Measurements from ENCODE around the gene CHTF18. TPM values are rescaled to one million over a fixed set of nuclear protein-coding genes. Genes with fewer than 3 reads are reported as not detected.

CHTF18 gene
- total RNA-seq, 1 donor from 2014 or later: 142 TPM

DNA sequence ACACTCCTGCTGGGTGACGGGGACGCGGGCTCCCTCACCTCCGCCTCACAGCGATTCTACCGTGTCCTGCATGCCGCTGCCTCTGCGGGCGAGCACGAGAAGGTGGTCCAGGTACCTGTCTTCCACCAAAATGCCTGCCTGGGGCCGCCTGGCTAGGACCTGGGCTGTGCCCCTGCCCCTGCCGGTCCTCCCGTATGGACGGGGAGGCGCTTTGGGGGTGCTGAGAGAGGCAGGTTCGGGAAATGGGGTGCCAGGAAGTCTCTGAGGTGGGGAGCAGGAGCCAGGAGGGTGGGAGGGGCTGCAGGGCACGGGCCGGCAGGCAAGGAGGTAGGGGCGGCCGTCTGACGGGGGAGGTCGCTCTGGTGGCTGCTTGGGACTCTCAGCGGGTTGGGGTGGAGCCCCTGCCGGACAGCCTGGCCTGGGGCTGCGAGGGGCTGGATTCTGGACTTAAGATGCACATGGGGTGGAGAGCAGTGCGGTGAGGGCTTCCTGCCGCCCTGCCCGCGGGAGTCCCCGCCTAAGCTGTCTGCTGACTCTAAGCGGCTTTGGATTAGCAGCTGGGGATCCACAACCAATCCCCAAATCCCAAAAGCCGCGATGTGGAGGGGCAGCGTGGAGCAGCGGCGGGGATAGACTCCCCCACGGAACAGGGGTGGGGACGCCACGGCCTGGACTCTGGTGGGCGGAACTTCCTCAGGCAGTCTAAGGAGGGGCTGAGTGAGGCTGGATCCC lies 5.8 kb downstream of the CHTF18 start:
- no peak overlapping the region for H3K27ac Mint-ChIP-seq
- H3K36me3 Mint-ChIP-seq (ENCODE audit: low read depth): peaks cover 8% of the 10 kb centered on the region
- intact Hi-C loops (cut with micrococcal nuclease): no loop called here
- H3K9me3 Mint-ChIP-seq: no peaks in the 10 kb centered on the region
- no peaks in the 10 kb centered on the region for H3K4me1 Mint-ChIP-seq (ENCODE audit: low read depth)
- H3K4me3 Mint-ChIP-seq: no peak overlapping the region
- DNase-seq (ENCODE audit: low spot score): no peak
- H3K27me3 Mint-ChIP-seq (ENCODE audit: insufficient read depth): peaks cover 2% of the 10 kb centered on the region

DNA sequence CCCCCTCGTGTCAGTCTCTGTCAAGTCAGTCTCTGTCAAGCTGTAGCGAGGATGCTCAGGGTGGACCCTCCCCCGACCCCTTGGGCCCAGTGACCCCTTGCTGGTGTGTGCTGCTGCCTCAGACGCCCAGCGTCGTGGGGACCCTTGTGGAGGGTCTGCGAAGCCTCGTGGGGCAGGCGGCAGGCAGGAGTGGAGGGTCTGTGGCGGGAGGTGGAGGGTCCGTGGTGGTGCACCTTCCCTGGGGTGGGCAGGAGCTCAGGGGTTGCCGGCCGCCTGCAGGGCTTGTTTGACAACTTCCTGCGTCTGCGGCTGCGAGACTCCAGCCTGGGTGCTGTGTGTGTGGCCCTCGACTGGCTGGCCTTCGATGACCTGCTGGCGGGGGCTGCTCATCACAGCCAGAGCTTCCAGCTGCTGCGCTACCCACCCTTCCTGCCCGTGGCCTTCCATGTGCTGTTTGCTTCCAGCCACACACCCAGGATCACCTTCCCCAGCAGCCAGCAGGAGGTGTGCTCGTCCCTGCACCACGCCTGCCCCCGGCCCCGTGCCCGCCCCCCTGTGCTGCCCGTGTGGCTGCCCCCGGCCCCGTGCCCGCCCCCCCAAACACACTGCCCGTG lies 6.5 kb downstream of the CHTF18 start:
- no peaks in the 10 kb centered on the region for H3K4me1 Mint-ChIP-seq (ENCODE audit: low read depth)
- no peak overlapping the region for H3K4me3 Mint-ChIP-seq
- H3K36me3 Mint-ChIP-seq (ENCODE audit: low read depth): peaks cover 7% of the 10 kb centered on the region
- no peak overlapping the region for H3K27ac Mint-ChIP-seq
- no peak for DNase-seq (ENCODE audit: low spot score)
- intact Hi-C loops (cut with micrococcal nuclease): no loop called here
- H3K9me3 Mint-ChIP-seq: no peaks in the 10 kb centered on the region
- peaks cover 2% of the 10 kb centered on the region for H3K27me3 Mint-ChIP-seq (ENCODE audit: insufficient read depth)

DNA sequence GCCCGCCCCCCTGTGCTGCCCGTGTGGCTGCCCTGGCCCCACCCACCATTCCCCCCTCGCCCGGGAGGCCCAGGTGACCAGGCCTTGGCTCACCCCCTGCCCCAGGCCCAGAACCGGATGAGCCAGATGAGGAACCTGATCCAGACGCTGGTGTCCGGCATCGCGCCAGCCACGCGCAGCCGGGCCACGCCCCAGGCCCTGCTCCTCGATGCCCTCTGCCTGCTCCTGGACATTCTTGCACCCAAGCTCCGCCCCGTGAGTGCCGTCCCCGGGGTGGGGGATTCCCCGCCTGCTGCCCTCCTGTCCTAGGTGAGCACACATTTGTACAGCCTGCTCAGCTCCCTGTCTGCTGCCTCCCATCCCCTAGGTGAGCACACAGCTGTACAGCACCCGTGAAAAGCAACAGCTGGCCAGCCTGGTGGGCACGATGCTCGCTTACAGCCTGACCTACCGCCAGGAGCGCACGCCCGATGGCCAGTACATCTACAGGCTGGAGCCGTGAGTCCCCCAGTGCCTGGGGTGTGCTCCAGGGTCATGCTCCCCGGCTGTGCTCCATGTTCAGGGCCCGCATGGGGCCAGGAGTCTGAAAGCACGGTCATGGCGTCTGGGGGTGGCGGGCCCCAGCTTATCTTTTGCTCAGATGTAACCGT lies 7.3 kb downstream of the CHTF18 start:
- H3K4me3 Mint-ChIP-seq: no peak overlapping the region
- peaks cover 6% of the 10 kb centered on the region for H3K36me3 Mint-ChIP-seq (ENCODE audit: low read depth)
- no peak overlapping the region for H3K27ac Mint-ChIP-seq
- H3K27me3 Mint-ChIP-seq (ENCODE audit: insufficient read depth): peaks cover 2% of the 10 kb centered on the region
- DNase-seq (ENCODE audit: low spot score): no peak
- intact Hi-C loops (cut with micrococcal nuclease): no loop called here
- H3K9me3 Mint-ChIP-seq: no peaks in the 10 kb centered on the region
- H3K4me1 Mint-ChIP-seq (ENCODE audit: low read depth): no peaks in the 10 kb centered on the region

DNA sequence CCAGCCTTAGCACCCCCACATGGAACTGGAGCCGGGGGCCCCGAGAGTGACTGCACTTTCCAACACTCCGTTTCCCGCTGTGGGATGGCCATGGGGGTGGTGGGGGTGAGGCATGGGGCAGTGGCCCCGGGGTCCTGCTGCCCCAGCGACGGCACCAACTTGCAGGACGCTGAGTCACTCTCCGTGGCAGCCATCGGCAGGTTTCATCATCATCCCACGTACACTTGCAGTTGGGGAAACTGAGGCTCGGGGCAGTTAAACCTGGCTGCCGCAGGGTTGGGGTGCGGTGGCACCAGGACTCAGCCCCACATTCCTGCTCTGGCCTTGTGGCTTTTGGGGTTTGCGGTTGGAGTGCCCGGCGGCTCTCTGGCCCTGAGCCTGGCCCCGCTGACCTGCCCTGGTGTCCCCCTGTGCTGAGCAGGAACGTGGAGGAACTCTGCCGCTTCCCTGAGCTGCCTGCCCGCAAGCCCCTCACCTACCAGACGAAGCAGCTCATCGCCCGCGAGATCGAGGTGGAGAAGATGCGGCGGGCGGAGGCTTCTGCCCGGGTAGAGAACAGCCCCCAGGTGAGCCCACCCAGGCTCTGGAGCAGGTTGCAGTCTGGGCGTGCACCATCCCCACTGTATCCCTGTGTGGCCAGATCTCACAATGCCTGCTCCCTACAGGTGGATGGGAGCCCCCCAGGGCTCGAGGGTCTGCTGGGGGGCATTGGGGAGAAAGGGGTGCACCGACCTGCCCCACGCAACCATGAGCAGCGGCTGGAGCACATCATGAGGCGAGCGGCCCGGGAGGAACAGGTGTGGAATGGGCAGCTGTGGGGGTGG lies 8.1 kb downstream of the CHTF18 start:
- H3K9me3 Mint-ChIP-seq: no peaks in the 10 kb centered on the region
- H3K4me3 Mint-ChIP-seq: no peak overlapping the region
- H3K4me1 Mint-ChIP-seq (ENCODE audit: low read depth): no peaks in the 10 kb centered on the region
- no peak for DNase-seq (ENCODE audit: low spot score)
- intact Hi-C loops (cut with micrococcal nuclease): no loop called here
- H3K27ac Mint-ChIP-seq: no peak overlapping the region
- peaks cover 5% of the 10 kb centered on the region for H3K36me3 Mint-ChIP-seq (ENCODE audit: low read depth)
- peaks cover 2% of the 10 kb centered on the region for H3K27me3 Mint-ChIP-seq (ENCODE audit: insufficient read depth)

DNA sequence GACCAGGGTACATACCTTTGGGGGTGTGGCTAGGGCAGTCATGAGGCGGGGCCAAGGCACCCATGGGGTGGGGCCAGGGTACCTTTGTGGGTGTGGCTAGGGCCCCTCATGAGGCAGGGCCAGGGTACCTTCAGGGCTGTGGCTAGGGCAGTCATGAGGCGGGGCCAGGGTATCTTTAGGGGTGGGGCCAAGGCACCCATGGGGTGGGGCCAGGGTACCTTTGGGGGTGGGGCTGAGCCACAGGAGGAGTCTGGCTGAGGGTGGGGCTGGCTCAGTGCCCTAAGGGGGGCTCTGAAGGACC lies 8.7 kb downstream of the CHTF18 start:
- Mint-ChIP-seq H3K27ac (no peak overlapping the region), H3K9me3 (no peaks in the 10 kb centered on the region), H3K27me3 (ENCODE audit: insufficient read depth) (peaks cover 2% of the 10 kb centered on the region), H3K4me1 (ENCODE audit: low read depth) (no peaks in the 10 kb centered on the region), H3K4me3 (no peak overlapping the region), H3K36me3 (ENCODE audit: low read depth) (peaks cover 2% of the 10 kb centered on the region)
- intact Hi-C loops (cut with micrococcal nuclease): no loop called here
- DNase-seq (ENCODE audit: low spot score): no peak

DNA sequence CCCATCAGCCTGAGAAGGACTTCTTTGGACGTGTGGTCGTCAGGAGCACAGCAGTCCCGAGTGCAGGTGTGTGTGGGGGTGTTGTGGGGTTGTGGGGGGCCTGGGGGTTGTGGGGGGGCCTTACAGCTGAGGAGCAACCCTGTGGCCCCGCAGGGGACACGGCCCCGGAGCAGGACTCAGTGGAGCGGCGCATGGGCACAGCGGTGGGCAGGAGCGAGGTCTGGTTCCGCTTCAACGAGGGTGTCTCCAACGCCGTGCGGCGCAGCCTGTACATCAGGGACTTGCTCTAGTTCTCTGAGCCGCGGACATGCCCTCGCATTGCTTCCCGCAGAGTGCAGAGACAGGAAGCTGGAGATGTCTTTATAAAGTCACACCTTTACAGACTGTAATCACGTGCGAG lies 9.3 kb downstream of the CHTF18 start:
- no peak overlapping the region for H3K4me3 Mint-ChIP-seq

DNA sequence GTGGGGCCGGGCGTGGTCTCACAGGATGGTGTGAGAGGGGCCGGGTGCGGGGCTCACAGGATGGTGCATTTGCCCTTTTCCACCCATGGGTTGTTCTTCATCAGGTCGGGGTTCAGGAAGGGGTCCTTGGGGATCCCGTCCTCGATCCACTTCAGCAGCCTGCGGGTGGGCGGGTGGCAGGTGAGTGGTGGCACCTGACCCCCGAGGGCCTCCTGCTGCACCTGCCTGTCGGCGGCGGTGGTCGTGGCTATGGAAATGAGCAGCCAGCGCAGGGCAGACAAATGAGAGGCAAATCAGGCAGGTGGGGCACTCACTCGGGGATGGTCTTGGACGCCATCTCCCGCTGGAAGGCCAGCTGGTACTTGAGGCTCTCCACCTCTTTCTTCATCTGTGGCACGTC lies 10.2 kb downstream of the CHTF18 start:
- intact Hi-C loops (cut with micrococcal nuclease): no loop called here
- Mint-ChIP-seq H3K27ac (no peak overlapping the region), H3K4me1 (ENCODE audit: low read depth) (no peaks in the 10 kb centered on the region), H3K27me3 (ENCODE audit: insufficient read depth) (peaks cover 2% of the 10 kb centered on the region), H3K4me3 (no peak overlapping the region), H3K9me3 (no peaks in the 10 kb centered on the region), H3K36me3 (ENCODE audit: low read depth) (peaks cover 2% of the 10 kb centered on the region)
- no peak for DNase-seq (ENCODE audit: low spot score)

More for the DNA sequence above, 9.3 kb downstream of the CHTF18 start:
- Mint-ChIP-seq H3K9me3 (no peaks in the 10 kb centered on the region), H3K27me3 (ENCODE audit: insufficient read depth) (peaks cover 2% of the 10 kb centered on the region), H3K4me1 (ENCODE audit: low read depth) (no peaks in the 10 kb centered on the region), H3K27ac (no peak overlapping the region), H3K36me3 (ENCODE audit: low read depth) (peaks cover 2% of the 10 kb centered on the region)
- intact Hi-C loops (cut with micrococcal nuclease): no loop called here
- DNase-seq (ENCODE audit: low spot score): no peak

DNA sequence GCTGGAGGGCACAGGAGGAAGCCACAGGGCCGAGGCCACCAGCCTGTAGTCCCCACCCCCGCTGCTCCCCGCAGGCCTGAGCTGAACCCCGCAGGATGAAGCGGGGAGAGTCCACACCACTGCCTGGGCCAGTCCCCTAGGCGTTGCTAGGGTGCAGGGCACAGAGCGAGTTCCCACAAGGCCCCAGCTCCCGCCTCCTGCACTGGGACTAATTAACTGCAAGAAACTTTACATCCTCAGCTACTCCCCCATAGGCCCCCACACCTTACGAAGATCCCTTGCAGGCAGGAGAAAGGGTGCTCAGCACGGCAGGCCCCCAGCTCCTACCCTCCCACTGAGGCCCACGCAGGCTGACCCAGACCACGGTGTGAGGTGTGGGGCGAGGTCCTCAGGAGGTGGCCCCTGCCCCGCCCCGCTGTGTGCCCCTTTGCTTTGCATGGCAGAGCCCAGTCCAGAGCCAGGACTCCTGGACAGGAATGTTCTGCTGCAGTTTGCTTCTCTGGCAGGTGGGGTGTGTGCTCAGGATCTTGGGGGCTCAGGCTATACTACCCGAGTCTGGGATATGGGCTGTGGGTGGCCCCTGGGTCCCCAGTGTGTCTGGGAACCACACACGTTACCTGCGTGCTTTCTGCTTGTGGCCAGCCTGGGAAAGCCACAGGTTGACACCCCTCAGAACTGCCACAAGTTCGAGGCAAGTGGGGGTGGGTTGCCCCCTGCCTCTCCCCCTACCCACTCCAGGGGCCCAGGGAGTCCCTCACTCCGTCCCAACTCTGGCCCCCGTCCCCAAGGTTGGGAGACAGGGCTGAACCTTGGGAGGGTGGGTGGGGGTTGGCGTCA lies 10.9 kb downstream of the CHTF18 start:
- H3K4me1 Mint-ChIP-seq (ENCODE audit: low read depth): no peaks in the 10 kb centered on the region
- H3K9me3 Mint-ChIP-seq: no peaks in the 10 kb centered on the region
- H3K4me3 Mint-ChIP-seq: no peak overlapping the region
- peaks cover 2% of the 10 kb centered on the region for H3K36me3 Mint-ChIP-seq (ENCODE audit: low read depth)
- no peak overlapping the region for H3K27ac Mint-ChIP-seq
- intact Hi-C loops (cut with micrococcal nuclease): no loop called here
- DNase-seq (ENCODE audit: low spot score): no peak
- peaks cover 2% of the 10 kb centered on the region for H3K27me3 Mint-ChIP-seq (ENCODE audit: insufficient read depth)

DNA sequence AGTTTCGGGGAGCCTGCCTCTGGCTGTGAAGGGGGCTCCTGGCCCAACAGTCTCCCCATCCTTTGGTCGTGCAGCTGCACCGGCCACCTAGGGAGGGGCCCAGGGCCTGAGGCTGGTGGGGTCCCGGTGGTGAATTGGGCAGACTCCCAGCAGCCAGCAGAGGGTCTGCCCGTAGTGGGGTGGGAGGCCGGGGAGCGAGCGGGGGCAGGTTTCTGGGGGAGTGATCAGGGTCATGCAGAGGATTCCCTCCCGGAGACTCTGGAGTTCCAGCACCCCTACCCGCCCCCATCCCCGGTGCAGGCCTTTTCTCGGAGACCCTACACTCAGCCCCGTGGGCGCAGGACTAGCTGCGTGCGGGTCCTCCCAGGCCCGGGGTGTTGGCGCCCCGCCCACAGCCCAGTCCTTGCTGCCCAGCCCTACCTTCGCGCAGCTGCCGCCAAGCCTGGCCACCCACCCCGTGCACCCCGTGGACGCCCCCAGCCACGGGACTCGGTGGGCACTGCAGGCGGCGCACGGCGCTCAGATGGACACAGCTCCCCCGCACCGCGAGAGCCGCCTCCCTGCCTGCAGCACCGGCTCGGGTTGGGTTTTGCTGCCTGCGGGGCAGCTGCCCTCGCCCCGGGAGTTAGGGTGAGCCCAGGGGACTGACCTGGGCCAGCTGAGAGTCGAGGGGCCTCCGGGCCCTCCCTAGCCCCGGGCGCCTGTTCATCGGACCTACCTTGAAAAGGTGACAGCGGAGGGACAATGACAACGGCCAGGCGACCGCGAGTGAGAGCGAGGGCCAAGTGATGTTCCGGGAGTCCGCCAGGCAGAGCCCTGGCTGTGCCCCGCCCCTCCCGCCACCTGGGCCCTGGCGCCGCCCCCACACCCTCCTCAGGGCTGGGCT lies 11.8 kb downstream of the CHTF18 start, which contains the start of gene GNG13:
Gene GNG13 (minus strand): TSS at position 787 of the 886 bp plus-strand sequence. CDS start 1,657 bp downstream, outside the sequence.
- Mint-ChIP-seq H3K4me1 (ENCODE audit: low read depth) (no peaks in the 10 kb centered on the region), H3K9me3 (no peaks in the 10 kb centered on the region), H3K27me3 (ENCODE audit: insufficient read depth) (peaks cover 2% of the 10 kb centered on the region), H3K4me3 (no peak within 1 kb of the TSS), H3K27ac (no peak within 1 kb of the TSS), H3K36me3 (ENCODE audit: low read depth) (peaks cover 2% of the 10 kb centered on the region)
- DNase-seq (ENCODE audit: low spot score): no peak
- intact Hi-C loops (cut with micrococcal nuclease): no loop called here

DNA sequence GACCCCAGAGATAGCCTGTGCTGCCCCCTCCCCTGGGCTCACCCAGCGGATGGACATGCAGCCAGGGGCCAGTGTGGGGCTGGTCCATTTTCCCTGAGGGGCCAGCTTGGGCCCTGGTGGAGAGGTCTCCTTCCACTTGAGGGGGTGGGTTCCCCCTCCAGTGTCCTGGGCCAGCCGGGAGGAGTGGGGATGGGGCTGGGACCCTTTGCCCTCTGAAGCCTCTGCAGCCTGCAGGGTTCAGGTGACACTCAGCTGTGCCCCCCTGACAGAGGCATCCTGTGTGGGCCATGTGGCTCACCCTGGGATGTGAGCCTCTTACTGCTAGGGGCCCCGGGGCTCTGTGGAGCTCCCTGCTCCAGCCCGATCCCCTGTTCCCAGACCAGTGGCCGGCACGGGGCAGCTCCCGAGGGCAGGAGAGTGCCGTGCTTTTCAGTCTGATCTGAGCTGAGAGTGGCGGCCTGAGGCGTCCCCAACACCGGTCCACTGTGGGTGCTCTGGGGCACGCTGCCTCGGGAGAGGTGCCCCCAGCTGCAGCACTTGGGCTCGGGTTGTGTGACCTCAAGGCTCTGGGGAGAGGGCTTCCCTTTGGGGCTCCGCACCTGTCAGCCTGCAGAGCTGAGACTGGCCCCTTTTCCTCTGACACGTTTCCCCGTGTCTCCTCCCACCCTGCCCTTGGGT lies 12.6 kb downstream of the CHTF18 start:
- no peak overlapping the region for H3K27ac Mint-ChIP-seq
- H3K36me3 Mint-ChIP-seq (ENCODE audit: low read depth): peaks cover 2% of the 10 kb centered on the region
- no peaks in the 10 kb centered on the region for H3K4me1 Mint-ChIP-seq (ENCODE audit: low read depth)
- no peaks in the 10 kb centered on the region for H3K9me3 Mint-ChIP-seq
- peaks cover 2% of the 10 kb centered on the region for H3K27me3 Mint-ChIP-seq (ENCODE audit: insufficient read depth)
- DNase-seq (ENCODE audit: low spot score): no peak
- H3K4me3 Mint-ChIP-seq: no peak overlapping the region
- intact Hi-C loops (cut with micrococcal nuclease): no loop called here

DNA sequence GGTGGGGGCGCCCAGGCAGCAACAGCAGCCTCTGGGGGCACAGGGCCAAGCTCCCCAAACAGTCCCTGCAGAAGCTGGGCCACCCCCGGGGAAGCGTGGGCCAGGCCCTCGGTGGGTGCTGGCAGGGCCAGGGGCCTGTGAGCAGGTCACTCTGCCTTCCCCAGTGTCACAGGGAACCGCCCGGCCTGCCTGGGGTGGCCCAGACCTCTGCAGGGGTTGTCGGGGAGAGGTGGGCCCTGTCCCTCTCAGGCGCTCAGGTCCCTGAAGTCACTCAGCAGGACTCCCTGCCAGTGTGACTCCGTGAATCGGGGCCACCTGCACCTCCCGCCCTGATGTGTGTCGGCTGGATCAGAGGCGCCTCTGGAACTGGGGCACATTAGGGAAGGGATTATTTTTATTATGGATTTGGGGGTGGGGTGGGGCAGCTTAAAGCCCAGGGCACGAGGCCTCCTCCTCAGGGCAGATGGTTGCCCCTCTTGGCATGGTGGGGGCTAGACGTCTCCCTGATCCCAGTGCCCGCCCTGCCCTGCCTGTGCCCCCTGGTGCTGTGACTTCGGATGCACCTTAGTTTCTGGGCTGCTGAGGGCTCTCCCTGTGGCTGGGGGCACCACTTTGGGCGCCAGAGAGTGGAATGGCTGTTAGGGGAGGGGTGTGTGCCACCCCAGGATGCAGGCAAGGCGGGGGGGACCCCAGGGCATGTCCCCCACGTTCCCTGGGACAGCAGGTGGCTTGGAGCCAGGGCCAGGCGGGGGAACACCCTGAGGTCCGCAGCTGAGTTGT lies 13.4 kb downstream of the CHTF18 start:
- intact Hi-C loops (cut with micrococcal nuclease): no loop called here
- Mint-ChIP-seq H3K27me3 (ENCODE audit: insufficient read depth) (peaks cover 2% of the 10 kb centered on the region), H3K36me3 (ENCODE audit: low read depth) (peaks cover 2% of the 10 kb centered on the region), H3K9me3 (no peaks in the 10 kb centered on the region), H3K4me1 (ENCODE audit: low read depth) (no peaks in the 10 kb centered on the region), H3K4me3 (no peak overlapping the region), H3K27ac (no peak overlapping the region)
- no peak for DNase-seq (ENCODE audit: low spot score)
